Stimulated activated CD4-positive, alpha-beta T cell treated with anti-CD3 and anti-CD28 coated beads, Interleukin-1b, Interleukin-23, amount 100 ng/mL, for 24 hours (primary cell): ENCODE measurements around the gene BCL10.
"Not testable (repeated sequence)": the region's sequence is repeated elsewhere in the genome, so short reads cannot be mapped to it uniquely, and the experiment has no call there.

Experiments
- DNase-seq, 4 experiments: peaks; one replicate each; pipeline ENCODE4 v3.0.0-alpha.2; 2020; ENCODE audit warnings: low read depth in 4 of 4, low spot score in 1 of 4

BCL10 gene

GRCh38 chr1:85268801-85269585 lies 7.4 kb downstream of the BCL10 start:
- no peak for DNase-seq

- DNase-seq, result no peak
Observed at GRCh38 chr1:85267313-85267712, 9.1 kb downstream of the BCL10 start.

DNA sequence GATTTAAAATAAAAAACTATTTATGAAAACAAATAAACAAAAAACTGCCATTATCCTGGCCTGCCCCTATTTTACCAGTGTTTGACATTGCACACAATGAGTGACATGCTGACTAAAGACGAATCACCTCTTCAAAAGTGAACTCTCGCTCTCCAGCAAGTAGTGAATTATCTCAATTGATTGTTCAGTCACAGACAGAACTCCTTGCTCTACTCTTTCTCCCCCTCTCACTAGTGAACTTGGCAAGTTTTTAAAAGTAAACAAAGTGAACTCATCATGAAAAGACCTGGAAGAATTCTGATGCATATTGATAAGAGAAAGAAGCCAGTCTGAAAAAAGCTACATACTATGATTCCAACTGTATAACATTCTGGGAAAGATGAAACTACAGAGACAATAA lies 12.3 kb downstream of the BCL10 start:
- DNase-seq, result no peak

DNA sequence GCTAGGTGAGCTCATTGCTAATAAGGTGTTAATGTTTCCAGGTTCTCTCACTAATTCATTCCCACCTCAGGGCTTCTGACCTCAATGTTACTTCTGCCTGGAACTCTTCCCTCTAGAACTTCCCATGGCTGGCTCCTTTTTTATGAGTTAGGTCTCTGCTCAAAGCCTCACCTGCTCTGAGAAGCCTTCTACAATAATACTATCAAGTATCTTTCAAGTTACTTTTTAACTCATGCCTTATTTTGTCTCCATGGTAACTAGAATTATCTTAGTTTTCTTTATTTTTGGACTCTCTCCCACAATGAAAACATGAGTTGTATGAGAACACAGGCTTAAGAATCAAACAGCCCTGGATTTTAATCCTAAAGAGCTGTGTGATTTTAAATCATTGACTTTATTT lies 13.4 kb downstream of the BCL10 start:
- no peak for DNase-seq

GRCh38 chr1:85259912-85260274 lies 16.5 kb downstream of the BCL10 start:
- DNase-seq, result no peak

GRCh38 chr1:85259118-85259911 lies 17.1 kb downstream of the BCL10 start, which contains the start of gene C1orf52:
TSS of gene C1orf52 (minus strand) at chr1:85259662. CDS start at chr1:85259633, 29 bp downstream.
- DNase-seq, result peak; percentile 93 to 98 (median 96)

DNA sequence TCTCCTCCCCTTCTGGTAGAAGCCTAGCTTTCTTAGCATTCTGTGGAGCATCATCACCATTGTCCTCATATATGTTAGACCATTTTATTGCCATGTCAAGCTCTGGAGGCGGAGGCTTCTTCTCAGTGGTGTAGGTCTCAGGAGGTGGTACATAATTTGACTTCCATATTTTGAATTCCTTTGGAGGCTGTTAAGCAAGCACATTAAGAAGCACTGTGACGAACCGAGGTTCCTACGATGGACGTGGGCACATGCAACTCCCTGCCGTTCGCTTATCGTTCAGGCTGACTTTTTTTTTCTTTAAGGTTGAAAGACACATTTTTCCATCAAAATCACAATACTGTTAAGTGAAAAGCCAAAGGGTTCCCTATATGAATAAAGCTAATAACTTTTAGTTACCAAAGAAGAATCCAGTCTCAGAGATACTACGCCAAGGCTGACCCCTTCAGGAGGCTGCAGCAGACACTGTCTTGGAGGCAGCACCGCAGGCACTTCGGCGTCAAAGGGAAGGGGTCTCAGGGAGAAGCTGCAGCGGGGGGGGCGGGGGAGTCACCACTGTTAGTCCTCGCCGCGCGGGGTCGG lies 17.8 kb downstream of the BCL10 start:
- DNase-seq, result no peak

DNA sequence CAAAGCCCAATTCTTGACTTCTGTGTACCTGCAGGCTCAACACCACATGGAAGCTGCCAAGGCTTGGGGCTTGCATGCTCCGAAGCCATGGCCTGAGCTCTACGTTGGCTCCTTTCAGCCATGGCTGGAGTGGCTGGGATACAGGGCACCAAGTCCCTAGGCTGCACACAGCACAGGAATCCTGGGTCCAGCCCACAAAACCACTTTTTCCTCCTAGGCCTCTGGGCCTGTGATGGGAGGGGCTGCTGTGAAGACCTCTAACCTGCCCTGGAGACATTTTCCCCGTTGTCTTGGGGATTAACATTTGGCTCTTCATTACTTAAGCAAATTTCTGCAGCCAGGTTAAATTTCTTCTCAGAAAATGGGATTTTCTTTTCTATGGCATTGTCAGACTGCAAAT lies 27.4 kb downstream of the BCL10 start:
- not testable (repeated sequence) for DNase-seq

GRCh38 chr1:85245891-85246290 lies 30.5 kb downstream of the BCL10 start:
- DNase-seq, result no peak

DNA sequence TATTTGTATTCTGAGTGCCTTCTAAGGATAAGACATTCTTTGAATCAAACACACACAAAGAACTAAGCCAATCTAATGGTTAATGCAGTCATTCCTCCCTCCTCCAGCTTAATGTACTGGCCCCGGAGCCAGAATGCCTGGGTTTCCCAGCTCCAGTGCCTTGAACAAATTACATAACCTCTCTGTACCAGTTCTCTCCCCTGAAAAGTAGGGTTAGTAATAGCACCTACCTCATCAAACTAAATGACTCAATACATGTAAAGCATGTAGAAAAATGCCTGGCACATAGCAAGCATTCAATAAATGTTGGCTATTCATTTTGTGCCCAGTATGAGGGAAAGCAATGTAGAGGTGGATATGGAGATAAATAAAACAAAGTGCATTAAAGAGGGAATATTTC lies 31.0 kb downstream of the BCL10 start:
- DNase-seq, result no peak

- no peak for DNase-seq
Observed at GRCh38 chr1:85244271-85245061, 32.0 kb downstream of the BCL10 start.

DNA sequence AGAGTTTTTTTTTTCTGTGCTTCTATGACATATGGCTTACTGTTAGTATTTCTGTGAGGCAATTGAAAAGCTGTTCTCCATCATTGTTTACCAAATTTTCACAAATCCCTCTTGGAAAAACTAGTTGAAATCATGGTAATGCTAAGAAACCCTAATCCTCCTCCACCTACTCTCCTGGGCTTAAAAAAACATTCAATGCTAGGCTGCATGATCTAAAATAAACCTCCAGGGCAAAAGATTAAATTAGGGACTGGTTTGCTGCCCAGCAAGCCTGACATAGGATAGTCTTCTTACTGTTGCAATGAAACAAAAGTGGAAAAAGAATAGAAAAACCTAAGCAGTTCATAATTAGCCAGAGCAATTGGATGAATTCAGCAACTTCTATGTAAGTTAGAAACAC lies 33.1 kb downstream of the BCL10 start:
- no peak for DNase-seq

DNA sequence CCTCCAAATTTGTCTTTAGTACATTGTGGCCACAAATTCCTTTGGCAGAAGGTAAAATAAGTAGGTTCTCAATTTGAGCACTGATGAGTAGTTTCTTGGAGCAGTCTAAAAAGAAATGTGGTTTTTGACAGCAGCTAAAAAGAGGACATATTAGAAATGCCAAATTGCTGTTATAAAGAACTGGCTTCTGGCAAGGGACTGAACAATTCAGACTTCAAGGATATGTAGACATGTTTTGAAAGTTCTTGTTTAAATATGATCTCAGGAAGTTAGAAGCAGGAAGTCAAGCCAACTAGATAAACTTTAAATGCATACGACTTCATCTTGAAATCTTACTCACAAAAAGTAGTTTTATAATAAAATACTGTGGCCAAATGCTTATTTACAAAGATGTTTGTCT lies 35.8 kb downstream of the BCL10 start:
- no peak for DNase-seq

DNA sequence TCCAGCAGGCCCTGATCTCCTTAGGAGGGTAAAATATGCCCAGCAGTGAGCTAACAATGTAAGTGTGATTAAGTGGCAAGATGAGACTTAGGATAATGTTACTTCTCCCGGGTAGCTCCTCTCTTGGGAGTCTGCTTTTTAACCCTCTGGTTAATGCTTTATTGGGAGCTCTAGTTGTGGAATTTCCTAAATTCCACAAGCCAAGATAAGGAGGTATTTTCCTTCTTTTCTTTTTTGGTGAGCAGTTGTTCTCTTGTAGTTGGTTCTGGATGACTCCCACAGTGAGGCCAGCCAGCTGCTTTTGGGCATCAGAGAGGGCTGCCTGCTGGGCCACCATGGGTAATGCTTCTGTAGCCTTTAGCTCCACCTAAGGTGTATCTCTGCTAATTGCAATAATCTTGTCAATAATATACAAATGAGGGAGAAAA lies 36.2 kb downstream of the BCL10 start:
- no peak for DNase-seq

GRCh38 chr1:85237613-85238012 lies 38.8 kb downstream of the BCL10 start:
- no peak for DNase-seq

DNA sequence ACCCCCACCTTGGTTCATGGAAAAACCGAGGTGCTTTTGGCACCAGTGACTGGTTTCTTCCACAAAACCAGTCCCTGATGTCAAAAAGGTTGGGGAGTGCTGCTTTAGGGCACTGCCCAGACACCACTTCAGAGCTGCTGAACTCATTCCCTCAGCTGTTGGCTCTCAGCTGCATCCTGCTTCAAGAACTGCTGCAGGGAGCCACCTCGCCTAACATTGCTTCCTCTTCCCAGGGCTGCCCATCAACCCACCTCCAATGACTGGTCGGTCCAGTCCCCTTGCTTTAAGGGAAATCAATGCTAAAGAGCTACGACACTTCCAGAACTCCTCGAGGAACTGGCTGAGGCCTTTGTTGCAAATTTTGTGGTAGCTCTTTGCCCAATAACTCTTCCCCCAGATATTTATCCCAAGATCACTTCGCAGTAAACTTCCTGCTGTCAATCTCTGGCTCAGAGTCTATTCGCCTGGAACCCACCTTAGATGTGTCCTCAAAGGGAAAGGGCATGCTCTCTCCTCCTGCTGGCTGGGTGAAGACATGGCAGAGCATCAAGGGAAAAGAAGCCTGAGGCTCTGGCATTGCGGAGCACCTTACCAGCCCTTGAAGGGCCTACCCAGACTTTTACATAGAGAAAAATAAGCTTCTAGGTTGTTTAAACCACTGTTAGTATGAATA lies 46.0 kb downstream of the BCL10 start:
- no peak for DNase-seq

- no peak for DNase-seq
Observed at GRCh38 chr1:85229574-85230097, 46.8 kb downstream of the BCL10 start.

DNA sequence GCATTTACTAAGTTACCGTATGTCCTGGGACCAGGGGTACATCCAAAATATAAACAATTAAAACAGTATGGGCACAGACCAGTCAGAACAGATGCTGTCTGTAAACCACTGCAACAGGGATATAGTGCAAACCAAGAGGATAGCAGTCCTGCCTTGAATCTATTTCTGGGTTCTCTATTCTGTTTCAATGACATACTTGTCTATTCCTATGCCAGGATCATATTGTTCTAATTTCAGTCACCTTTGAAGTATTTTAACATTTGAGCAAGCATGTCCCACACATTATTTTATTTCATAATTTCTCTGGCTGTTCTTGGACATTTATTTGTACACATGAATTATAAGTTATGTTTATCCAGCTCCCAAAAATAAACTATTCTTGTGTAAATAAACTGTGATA lies 47.5 kb downstream of the BCL10 start:
- DNase-seq, result no peak

GRCh38 chr1:85225624-85226380 lies 50.6 kb downstream of the BCL10 start:
- no peak for DNase-seq
